Sigmoid colon (tissue), 7 donors: ENCODE results near the gene LRIT3. TPM values are rescaled to one million over a fixed set of nuclear protein-coding genes. Genes with fewer than 3 reads are reported as not detected.

Experiments
- DNase-seq: peaks from one replicate; pipeline ENCODE4 v3.0.0-alpha.2; 2019
- H3K27ac ChIP-seq, 4 donors: fragments of 200-600 bp; sonication (generic); one replicate each; pipeline ENCODE4 v1.5.1; 2016 to 2019; ENCODE audit warnings: mild to moderate bottlenecking in 1 of 4
- H3K27me3 ChIP-seq, 3 donors: fragments of 200-600 bp; sonication (generic); one replicate each; pipeline ENCODE4 v1.5.1; 2019; ENCODE audit warnings: mild to moderate bottlenecking in 1 of 3
- H3K36me3 ChIP-seq, 4 donors: fragments of 200-600 bp; sonication (generic); one replicate each; pipeline ENCODE4 v1.5.1; 2016 to 2019
- H3K4me1 ChIP-seq, 4 donors: fragments of 200-600 bp; sonication (generic); one replicate each; pipeline ENCODE4 v1.5.1; 2017 to 2019
- H3K4me3 ChIP-seq, 4 donors: fragments of 200-600 bp; sonication (generic); one replicate each; pipeline ENCODE4 v1.5.1; 2017 to 2019; ENCODE audit warnings: mild to moderate bottlenecking in 2 of 4, moderate library complexity in 1 of 4
- H3K9me3 ChIP-seq, 4 donors: fragments of 200-600 bp in 3 of 4; sonication (generic) in 3 of 4; one replicate each; pipeline versions ENCODE4 v1.5.1 to v1.6.1; 2013 to 2019
- CTCF ChIP-seq, 4 experiments: fragments of 450-650 bp in 3 of 4; fragments of 200-600 bp in 1 of 4; IDR thresholded peaks; one replicate each; pipeline ENCODE4 v1.5.1; 2016 to 2019; ENCODE audit warnings: antibody characterized with exemption in 4 of 4, mild to moderate bottlenecking in 3 of 4, moderate library complexity in 2 of 4
- EP300 ChIP-seq, 4 donors: sonication (generic); formaldehyde crosslinking; IDR thresholded peaks; one replicate each; pipeline ENCODE4 v1.6.1; 2017; ENCODE audit warnings: antibody characterized with exemption in 4 of 4
- POLR2A ChIP-seq, 2 donors: fragments of 450-650 bp; IDR thresholded peaks; one replicate each; pipeline ENCODE4 v1.6.1; 2016; ENCODE audit warnings: antibody characterized with exemption in 2 of 2, mild to moderate bottlenecking in 2 of 2, moderate library complexity in 2 of 2
- POLR2AphosphoS5 ChIP-seq, 4 donors: sonication (generic); formaldehyde crosslinking; IDR thresholded peaks; one replicate each; pipeline ENCODE4 v1.6.1; 2017; ENCODE audit warnings: antibody characterized with exemption in 4 of 4
- WGBS, 2 donors: extraction: QIAGEN DNeasy Blood & Tissue Kit; methylation state at CpG; one replicate each; pipeline ENCODE4 v1.1.7; 2013; 5-methylcytosine and 5-hydroxymethylcytosine counted together
- intact Hi-C: fragments of 100-400 bp; cut with DNase I; formaldehyde crosslinking; loops from one replicate; pipeline ENCODE4 v1.15.1; 2023
- polyA plus RNA-seq, 3 donors: library from polyadenylated mRNA; stranded (reverse); fragments of 200-250 nt; gene quantifications; one replicate each; pipeline ENCODE4 v1.2.3, GENCODE V29; 2013
- total RNA-seq, 4 donors: library from RNA; depleted of rRNA; stranded (reverse); fragments of >200 nt; gene quantifications; one replicate each; pipeline ENCODE4 v1.1.0, GENCODE V29; 2016
- donor health status: healthy with polysubstance abuse.
- donor health status: Bipolar disorder and iron deficiency.
- donor health status: healthy.

The LRIT3 gene
- total and polyA plus RNA-seq, 7 donors = 0.10 to 0.41 (median 0.30) TPM; not detected in 3

- Histone ChIP-seq H3K27ac (no peak overlapping the region), H3K4me3 (no peak overlapping the region), H3K36me3 (no peaks in the 10 kb centered on the region), H3K9me3 (peaks cover 0 to 6% (median 0%) of the 10 kb centered on the region in 4 donors), H3K4me1 (no peaks in the 10 kb centered on the region), H3K27me3 (no peaks in the 10 kb centered on the region)
- TF ChIP-seq EP300 (IDR thresholded peaks at IDR 0.05) (no peak), CTCF (IDR thresholded peaks at IDR 0.05) (no peak), POLR2AphosphoS5 (IDR thresholded peaks at IDR 0.05) (no peak), POLR2A (IDR thresholded peaks at IDR 0.05) (no peak)
- 98 to 99% methylated on average over 2 of the region's 2 CpGs for WGBS, 2 donors
- intact Hi-C loops = no loop called here
- DNase-seq = no peak
These were observed 13.4 kb downstream of the LRIT3 start for GRCh38 chr4:109861271-109861670.

GRCh38 chr4:109861916-109862511, 14.1 kb downstream of the LRIT3 start:
- Histone ChIP-seq H3K36me3 (no peaks in the 10 kb centered on the region), H3K4me1 (no peaks in the 10 kb centered on the region), H3K27me3 (no peaks in the 10 kb centered on the region), H3K9me3 (peaks cover 0 to 6% (median 0%) of the 10 kb centered on the region in 4 donors), H3K27ac (no peak overlapping the region), H3K4me3 (no peak overlapping the region)
- no peak for DNase-seq
- no peak for TF ChIP-seq POLR2AphosphoS5 (IDR thresholded peaks at IDR 0.05)
- TF ChIP-seq POLR2A (IDR thresholded peaks at IDR 0.05) = no peak
- TF ChIP-seq EP300 (IDR thresholded peaks at IDR 0.05) = no peak
- no peak for TF ChIP-seq CTCF (IDR thresholded peaks at IDR 0.05)
- WGBS, 2 donors = 73 to 78% methylated on average over 3 of the region's 3 CpGs
- intact Hi-C loops = no loop called here

GRCh38 chr4:109864134-109864533, 16.2 kb downstream of the LRIT3 start:
- H3K4me3 ChIP-seq = no peak overlapping the region
- no peak overlapping the region for H3K27ac ChIP-seq
- TF ChIP-seq POLR2AphosphoS5 (IDR thresholded peaks at IDR 0.05) = no peak
- no peak for TF ChIP-seq POLR2A (IDR thresholded peaks at IDR 0.05)
- TF ChIP-seq CTCF (IDR thresholded peaks at IDR 0.05) = no peak
- no peak for TF ChIP-seq EP300 (IDR thresholded peaks at IDR 0.05)
- H3K4me1 ChIP-seq = no peaks in the 10 kb centered on the region
- peaks cover 0 to 4% (median 0%) of the 10 kb centered on the region in 4 donors for H3K36me3 ChIP-seq
- no peak for DNase-seq
- no peaks in the 10 kb centered on the region for H3K27me3 ChIP-seq
- intact Hi-C loops = no loop called here
- H3K9me3 ChIP-seq = peaks cover 0 to 6% (median 0%) of the 10 kb centered on the region in 4 donors

GRCh38 chr4:109870061-109870460, 22.2 kb downstream of the LRIT3 start:
- peaks cover 0 to 2% (median 0%) of the 10 kb centered on the region in 4 donors for H3K9me3 ChIP-seq
- DNase-seq = no peak
- H3K4me1 ChIP-seq = no peaks in the 10 kb centered on the region
- no peaks in the 10 kb centered on the region for H3K27me3 ChIP-seq
- H3K36me3 ChIP-seq = peaks cover 0 to 12% (median 2%) of the 10 kb centered on the region in 4 donors
- H3K4me3 ChIP-seq = no peak overlapping the region
- H3K27ac ChIP-seq = no peak overlapping the region
- intact Hi-C loops = no loop called here
- TF ChIP-seq CTCF (IDR thresholded peaks at IDR 0.05) = no peak
- WGBS, 2 donors = 96 to 97% methylated on average over 5 of the region's 5 CpGs

GRCh38 chr4:109872065-109872464, 24.2 kb downstream of the LRIT3 start:
- intact Hi-C loops = no loop called here
- Histone ChIP-seq H3K9me3 (peaks cover 0 to 2% (median 0%) of the 10 kb centered on the region in 4 donors), H3K36me3 (peaks cover 0 to 12% (median 2%) of the 10 kb centered on the region in 4 donors), H3K4me3 (no peak overlapping the region), H3K27ac (no peak overlapping the region), H3K4me1 (no peaks in the 10 kb centered on the region), H3K27me3 (no peaks in the 10 kb centered on the region)
- no peak for DNase-seq
- TF ChIP-seq CTCF (IDR thresholded peaks at IDR 0.05) (no peak), POLR2A (IDR thresholded peaks at IDR 0.05) (no peak), POLR2AphosphoS5 (IDR thresholded peaks at IDR 0.05) (no peak), EP300 (IDR thresholded peaks at IDR 0.05) (no peak)
- WGBS, 2 donors = 94% methylated on average over 2 of the region's 2 CpGs
